ENCODE data around the gene PTTG1IP.

The PTTG1IP gene

DNA sequence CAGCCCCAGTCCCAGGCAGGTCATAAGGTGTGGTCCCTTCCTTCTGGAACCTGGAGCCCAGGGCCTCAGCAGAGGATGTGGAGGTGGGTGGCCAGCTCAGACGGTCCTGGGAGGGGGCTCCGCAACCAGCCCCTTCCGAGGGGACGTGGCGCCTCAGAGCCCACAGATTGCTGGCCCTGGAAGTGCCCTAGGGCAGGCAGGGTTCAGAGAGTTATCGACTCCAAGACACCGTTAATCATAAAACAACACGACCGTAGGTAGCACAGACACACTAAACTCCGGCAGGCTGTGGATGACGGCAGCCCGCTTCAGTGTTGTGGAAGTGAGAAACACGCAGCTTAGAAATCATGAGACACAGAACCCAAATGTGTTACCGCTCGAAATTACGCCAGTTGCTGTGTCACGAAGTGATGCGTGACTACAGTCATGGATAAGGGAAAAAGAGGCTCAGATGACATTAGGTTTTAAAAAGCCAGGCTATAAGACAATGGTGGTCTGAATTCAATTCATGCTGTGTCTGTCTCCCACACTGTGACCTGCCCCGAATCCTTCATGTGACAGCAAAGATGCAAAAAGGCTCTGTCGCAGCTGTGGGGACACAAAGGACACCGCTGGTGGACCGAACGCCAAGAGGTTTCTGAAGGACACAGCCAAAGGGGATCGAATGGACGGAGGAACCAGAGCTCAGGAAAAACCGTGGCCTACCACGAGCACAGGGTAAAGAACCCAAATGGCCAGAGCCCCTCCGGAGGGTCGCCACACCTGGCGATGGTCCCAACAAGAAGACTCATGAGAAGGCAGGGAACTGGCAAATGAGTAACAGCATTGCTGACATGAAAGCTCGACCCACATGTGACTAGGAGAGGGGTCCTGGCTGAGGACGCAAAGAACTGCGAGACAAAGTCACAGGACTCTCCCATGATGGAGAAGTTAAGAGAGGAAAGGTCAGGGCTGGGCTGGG is 53.9 kb downstream of the PTTG1IP start:
- no peak for DNase-seq

DNA sequence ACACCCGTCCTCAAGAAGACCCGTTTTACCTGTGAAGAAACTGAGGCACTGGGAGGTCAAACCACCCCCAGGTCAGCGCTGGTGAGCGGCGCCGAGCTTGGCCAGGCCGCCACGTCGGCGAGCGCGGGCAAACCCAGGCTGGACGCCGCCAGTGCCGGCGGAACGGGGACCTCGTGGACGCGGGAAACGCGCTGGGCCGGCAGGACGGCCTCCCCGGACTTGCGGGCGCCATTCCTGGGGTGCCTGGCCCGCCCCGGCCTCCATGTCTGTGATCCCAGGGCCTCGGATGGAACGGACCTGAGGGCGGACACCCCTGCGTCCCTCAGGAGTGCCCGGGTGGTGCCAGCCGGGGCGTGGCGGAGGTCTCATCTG is 54.9 kb downstream of the PTTG1IP start:
- DNase-seq = no peak

DNA sequence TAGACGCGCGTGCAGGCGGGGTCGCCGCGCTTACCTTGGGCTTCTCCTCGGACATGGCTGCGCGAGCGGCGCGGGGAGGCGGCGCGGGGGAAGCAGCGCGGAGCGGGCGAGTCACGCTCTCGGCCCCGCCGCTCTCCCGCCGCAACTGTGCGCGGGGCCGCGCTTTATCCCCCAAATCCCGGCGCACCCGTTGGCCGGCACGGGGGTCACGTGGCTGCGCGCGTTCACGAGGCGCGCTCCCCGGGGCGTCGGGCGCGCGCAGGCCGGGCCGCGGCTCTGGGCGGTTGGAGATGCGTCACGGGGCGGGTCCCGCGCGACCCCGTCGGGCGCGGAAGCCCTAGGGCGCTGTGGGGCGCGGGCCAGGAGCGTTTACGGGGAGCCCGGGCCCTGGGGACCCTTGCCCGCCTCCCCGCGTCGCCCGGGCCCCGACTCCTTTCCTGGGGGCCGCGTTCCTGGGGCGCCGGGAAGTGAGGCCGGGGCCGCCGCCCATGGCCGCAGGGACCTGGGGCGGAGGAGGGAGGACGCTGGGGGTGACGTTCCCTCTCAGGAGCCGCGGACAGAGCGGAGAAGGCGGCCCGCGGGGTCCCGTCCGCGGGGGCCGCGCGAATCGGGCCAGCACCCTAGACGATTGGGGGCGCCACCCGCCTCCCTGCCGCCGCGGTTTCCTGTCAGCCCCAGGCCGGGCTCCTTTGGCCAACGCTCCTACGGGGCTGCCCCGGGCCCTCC is 55.4 kb downstream of the PTTG1IP start, which contains the start of gene SUMO3:
TSS of gene SUMO3 (minus strand) at position 149 of the 726 bp plus-strand sequence. CDS start at position 55, 94 bp downstream.
- DNase-seq = peak; percentile 70 to 90

DNA sequence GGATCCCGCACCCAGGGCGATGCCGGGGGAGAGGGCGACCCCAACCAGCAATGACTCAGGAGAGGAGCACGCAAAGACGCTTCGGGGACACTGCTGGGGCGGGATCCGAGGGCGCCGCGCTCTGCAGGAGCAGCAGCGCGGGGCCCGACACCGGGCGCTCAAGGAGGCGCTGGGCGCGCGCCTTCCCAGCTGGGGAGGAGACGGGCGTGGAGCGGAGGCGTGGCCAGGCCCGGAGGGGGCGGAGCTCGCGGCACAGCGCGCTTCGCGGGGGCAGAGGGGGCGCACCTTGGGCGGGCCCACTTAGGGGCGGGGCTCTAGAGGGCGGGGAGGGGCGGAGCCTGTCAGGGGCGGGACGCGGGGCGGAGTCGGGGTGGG is 56.0 kb downstream of the PTTG1IP start:
- DNase-seq = peak; percentile 84 to 96

DNA sequence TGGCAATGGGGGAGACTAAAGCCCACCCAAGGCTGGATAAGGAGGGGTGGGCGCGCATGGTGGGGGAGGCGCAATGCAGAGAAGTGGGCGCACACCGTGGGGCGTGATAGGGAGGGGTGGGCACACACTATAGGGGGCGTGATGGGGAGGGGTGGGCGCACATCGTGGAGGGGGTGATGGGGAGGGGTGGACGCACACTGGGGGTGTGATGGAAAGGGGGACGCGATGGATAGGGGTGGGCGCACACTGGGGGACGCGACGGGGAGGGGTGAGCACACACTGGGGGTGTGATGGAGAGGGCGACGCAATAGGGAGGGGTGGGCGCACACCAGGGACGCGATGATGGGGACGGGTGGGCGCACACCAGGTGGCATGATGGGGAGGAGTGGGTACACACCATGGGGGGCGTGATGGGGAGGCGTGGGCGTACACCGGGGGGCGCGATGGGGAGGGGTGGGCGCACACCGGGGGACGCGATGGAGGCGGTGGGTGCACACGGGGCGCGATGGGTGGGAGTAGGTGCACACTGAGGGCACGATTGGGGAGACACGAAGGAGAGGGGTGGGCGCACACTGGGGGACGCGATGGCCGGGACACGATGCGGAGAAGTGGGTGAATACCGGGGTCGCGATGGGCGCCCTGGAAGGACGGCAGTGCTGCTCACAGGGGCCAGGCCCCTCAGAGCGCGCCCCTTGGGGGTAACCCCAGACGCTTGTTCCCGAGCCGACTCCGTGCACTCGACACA is 56.6 kb downstream of the PTTG1IP start:
- DNase-seq = no peak

DNA sequence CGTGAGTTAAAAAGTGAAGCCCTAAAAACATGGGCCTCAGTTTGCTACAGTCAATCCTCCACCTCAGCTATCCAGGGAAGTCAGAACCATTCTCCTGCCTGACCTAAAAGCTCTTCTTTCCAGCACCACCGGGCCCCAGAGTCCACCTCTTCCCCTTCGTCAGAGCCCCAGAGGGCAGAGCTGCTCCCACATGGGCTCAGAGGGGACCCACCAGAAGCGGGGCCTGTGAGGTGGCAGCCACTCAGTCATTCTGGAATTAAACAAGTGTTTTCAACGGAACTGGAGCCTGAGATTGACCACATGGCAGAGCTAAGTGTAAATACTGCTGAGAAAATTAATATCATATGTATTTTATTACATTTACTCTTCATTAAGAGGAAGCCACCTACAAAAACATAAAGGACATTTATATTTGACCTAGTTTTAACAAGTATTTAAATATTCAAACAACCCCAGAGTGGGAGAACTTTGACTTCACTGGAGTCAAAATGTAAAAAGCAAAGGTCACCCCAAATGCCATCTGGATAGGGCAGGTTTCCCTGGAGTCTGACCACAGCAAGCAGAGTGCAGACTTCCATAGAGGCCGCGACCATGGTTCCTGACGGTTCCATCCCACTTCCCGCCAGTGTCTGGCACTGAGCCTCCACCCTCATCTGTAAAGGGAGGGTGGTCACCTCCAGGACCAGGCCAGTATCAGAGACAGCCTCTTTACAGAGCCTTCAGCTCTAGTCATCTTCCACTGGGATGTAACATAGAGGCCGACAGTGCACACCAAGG is 57.5 kb downstream of the PTTG1IP start:
- no peak for DNase-seq

DNA sequence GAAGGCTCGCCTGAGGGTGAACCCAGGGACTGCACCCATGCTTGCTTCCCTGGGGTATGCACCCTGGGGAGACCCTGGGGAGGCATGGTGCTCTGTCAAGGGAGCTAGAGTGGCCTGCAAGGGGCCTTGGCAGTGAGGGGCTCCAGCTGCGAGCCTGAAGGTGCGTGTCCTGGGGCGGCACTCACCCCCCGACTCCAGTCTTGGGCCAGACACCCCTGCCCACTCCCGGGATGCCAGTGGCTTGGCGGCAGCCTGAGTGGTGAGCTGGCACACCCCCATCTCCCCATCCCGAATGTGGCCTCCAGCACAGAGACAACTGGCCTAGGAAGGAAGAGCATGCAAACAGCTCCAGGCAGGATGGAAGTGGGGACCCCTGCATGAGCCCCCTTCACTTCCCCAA is 58.3 kb downstream of the PTTG1IP start:
- DNase-seq = no peak

DNA sequence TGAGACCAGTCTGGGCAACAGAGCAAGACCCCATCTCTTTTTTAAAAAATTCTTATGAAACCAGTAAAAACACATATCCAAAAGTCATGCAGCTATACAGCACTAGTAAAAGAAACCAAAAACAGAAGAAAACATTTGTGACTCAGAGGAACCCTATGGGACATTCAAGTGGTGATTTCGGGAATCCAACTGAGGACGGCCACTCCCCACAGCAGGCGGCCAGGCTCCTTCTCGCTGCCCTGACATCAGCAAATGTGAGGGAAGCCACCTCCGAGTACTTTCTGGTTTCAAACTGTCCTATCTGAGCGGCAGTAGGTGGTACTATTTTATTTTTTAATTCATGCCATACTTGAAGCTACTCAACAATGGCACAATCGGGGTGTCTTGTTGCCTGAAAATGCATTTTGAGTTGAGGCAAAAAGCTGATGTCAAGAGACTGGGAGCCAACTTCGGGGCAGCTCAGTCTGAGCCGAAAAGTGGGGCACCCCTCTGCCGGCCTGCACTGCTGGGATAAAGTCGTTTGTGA is 58.9 kb downstream of the PTTG1IP start:
- DNase-seq = no peak

DNA sequence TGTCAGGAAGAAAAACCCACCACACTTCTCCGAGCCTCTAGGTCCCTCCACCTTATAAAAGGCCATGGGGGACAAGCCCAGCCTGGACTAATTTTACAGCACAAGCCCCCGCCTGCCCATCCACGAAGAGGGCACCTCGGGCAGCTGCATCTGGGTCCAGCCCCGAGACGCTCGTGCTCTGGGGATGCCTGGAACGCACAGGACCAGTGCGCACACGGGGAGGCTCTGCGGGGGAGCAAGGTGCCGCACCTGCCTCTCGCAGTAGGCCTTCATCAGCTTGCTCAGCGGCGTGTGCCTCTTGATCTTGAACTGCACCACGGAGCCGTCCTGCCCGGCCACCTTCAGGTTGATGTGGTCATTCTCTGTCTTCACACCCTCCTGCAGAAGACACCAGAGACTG is 59.8 kb downstream of the PTTG1IP start:
- no peak for DNase-seq

DNA sequence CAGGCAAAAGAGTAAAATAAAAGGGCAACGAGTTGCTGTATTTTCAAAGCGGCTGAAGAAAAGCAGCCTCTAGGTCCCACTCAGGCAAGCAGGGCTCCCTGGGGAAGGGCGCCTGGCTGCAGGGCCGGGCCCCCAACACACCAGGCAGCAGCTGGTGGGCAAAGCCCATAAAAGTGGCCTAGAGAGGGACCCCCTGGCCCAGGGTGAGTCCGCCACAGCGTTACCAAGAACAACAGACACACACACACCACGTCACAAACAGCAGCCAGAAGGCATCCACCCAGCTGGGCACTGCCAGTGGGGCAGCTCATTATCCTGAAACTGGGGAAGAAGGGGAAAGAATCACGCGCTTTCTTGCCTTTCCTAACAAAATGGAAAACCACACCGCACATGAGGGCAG is 60.3 kb downstream of the PTTG1IP start:
- DNase-seq = no peak

DNA sequence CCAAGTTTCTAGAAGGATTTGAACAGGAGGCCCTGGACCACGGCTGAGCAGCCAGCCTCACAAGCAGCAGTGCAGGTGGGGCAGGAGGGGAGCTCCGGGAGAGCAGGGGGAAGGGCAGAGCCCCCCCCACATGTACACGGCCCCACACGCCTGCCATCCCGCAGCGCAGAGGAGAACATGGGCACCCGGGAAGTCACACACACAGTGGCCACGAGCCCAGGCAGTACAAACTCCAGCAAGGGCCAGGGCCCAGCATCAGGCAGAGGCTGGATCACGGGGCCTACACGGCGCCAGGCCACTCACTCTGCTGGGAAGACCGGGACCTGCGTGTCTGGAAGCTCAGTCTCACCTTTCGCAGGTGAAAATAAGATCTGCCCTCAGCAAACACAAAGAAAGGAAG is 60.9 kb downstream of the PTTG1IP start:
- no peak for DNase-seq

DNA sequence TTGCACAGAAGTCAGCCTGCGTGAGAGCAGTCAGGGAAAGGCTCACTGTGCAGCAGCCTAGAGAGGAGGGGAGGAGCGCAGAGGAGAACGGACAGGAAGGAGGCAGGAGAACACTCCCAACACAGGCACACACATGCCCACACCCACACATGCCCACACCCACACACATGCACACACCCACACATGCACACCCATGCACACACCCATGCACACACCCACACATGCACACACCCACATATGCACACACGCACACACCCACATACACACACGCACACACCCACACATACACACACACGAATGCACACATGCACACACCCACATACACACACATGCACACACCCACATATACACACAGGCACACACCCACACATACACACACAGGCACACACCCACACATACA is 62.7 kb downstream of the PTTG1IP start:
- DNase-seq = no peak

DNA sequence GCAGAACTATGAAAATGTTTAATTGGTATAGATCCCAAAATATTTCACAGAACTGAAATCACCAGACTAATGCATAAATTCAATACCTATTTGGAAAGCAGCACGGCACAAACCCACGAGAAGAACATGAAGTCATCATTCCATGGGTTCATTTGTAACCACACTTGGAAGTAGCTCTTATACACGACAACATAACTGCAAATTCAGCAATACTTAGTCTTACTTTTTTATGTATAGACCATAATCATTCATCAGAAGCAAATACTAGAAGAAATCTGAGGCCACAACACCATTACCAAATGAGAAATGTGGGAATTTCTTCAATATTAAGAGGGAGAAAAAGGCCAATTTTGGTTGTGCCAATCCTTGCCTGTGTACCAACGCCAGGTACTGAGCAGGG is 67.6 kb downstream of the PTTG1IP start:
- no peak for DNase-seq

DNA sequence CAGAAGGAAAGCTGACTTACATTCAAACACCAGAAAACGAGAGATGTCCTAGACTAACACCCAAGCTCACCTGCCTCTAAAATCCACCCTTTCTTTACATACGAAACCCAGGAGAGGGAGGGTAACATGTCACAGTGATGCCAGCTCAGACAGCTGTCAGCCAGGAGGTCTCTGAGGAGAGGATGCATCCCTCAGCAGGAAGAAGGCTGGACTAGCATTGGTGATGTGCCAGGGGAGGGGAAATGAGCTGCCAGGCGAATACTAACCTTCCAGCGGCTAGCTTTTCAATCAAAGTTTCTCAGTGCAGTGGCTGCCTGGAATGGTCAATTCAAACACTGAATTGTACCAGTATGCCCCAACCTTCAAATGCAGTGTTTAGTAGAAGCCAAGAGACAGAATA is 68.3 kb downstream of the PTTG1IP start:
- no peak for DNase-seq

DNA sequence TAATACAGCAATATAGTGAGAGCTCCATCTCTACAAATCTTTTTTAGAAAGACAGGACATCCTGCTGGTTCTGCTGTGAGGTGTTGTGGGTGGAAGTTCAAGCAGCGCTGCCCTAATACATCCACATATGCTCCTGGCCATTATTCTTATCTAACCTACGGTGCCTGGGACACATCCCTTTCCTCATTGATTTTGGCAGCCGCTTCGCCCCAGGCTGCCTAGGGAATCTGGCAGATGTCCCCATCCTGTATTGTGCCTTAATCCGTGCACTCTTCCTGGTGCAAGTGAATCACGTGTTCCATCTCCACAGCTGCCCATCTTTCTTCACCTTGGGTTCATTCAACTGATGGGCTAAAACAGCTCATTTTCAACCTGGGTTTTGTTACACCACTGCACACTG is 68.7 kb downstream of the PTTG1IP start:
- no peak for DNase-seq

DNA sequence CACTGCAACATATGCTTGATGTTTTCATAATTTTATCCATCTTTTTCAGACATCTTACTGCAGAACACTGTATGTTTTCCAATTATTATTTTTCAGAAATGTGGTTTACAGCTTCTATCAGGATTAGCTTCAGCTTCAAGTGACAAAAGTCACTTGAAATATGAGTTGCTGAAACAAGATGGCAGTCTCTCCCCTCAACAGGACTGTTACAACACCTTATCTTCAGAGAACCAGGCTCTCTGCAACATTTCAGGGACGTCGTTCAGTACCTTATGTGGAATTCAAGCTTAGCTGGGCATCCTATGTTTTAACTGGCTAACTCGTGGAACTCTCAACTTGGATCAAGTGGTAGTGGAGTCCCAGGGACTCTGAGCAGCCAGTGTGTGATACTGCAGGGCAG is 69.8 kb downstream of the PTTG1IP start:
- no peak for DNase-seq

DNA sequence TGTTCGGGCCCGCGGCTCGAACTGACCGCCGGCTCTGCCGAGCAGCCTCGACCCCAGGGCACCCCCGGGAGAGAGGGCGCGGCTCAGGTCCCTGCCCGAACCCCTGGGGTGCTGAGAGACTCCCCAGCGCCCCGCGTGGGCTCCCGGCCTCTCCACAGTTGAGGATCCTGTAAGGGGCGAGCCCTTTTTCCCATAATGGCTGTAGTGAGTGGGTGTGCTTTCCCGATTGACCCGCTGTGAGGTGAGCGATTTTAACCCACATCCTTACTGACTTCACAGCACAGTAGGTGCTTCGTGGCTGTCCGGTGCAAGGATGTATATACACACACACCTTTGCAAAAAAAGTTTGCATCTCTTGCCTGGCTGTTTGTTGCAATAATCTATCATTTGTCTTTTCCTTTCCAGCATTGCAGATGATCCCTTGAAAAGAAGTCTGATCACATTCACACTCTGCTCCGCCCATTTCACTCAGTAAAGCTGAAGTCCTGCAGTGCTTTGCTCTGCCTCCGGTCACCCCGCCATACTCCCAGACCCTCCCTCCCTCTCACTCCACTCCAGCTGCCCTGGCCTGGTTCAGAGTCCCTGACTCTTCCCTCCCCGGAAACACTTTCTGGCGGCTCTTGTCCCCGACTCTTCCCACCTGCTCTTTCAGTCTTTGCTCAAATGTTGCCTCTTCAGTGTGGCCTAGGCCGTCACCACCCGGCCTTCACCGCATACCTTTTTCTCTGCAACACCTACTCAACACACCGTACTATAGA is 70.9 kb downstream of the PTTG1IP start:
- DNase-seq = no peak

DNA sequence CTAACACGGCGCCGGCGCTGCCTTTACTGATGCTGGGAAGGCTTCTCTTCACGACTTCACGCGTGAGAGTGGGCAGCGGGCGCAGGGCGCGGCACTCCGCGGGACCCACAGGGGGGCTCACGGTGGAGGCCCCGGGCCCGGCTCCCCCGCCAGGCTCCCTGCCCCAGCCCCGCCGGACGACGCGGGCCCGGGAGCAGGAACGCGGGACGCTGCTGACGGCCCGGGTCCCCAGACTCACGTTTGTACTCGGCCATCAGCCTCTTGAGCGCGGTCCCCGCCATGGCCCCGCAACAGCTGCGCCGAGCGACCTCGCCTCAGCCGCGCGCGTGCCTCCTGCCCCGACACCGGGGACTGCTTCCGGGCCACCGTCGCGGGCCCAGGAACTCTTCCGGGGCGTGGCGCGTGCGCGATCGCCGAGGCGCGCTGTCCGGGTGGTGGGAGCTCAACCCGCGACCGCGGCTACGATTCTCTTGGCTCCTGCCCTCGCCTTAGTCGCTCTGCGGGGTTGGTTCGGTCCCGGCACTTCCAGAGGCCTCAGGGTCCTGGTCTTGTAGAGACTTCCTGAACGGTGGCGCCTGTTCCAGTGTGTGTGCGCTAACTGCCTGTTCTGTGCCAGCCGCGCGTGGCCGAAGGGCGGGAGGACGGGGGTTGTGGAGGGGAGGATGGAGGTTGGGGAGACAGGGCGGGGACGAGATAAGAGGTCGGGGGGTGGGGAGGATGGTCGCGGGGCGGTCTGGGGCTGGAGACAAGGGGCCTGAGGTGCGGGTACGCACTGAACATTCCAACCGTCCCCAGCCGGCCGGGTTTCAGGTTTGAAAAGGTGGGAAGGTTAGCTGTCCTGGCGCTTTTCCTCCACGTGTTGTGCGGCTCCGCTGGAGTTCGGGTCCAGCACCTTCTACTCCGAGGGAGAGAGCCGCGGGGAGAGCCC is 71.8 kb downstream of the PTTG1IP start, which contains the start of gene UBE2G2:
TSS of gene UBE2G2 (minus strand) at position 353 of the 928 bp plus-strand sequence. CDS start at position 281, 72 bp downstream.
- DNase-seq = peak; percentile 68 to 91

DNA sequence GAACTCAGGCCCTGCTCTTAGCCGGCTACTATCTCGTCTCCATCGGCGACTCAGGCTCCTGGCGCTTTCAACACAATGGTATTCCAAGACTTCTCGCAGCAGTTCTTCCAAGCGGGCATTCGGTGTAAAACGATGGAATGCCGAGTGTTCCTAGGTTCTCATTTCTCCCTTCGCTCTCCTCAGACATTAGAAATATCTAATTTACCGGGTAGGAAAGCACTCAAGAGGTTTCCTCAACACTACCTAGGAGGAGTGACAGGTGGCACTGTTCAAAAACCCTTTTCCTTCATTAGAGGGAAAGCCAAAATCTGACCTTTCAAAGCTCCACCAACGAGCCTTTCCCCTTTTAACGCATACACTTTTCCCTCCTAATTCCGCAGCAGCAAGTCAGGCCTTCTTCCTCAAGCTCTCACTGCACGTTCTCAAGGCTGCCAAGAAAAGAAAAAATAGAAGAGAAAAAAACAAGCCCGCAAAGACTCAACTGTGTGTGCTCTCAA is 72.5 kb downstream of the PTTG1IP start:
- DNase-seq = peak; percentile 18 to 19

DNA sequence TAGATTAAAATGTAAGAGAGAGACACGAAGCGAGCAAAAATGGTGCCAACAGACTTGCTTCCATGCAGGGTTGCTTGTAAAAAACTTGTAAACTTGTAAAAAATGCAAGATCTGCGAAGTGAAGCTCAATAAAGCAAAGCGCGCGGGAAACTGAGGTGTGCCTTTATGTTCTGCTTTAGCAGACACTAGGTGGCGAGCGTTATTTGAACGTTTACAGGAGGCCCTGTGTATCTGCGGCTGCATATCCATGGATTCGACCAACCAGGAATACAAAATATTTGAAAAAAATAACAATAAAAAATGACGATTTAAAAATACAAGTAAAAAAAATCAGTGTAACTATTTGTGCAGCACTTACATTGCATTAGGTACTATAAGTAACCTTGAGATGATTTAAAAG is 73.4 kb downstream of the PTTG1IP start:
- no peak for DNase-seq

Data from inflammatory macrophage treated with lipopolysaccharide for 1 hour (primary cell).